HG02970 (cell line): Measurements from ENCODE around the gene ATP6V0E2.

Source experiments
- ATAC-seq: cut with Tn5 transposase; IDR thresholded peaks from one replicate; pipeline ENCODE4 v1.9.1; 2021; ENCODE audit warnings: mild to moderate bottlenecking, moderate library complexity, moderate number of reproducible peaks; ENCODE audit not compliant: unreplicated experiment, low FRiP score

Gene ATP6V0E2

GRCh38 chr7:149860821-149861727, 12.7 kb upstream of the ATP6V0E2 start:
- no peak for ATAC-seq

GRCh38 chr7:149861728-149862045, 12.1 kb upstream of the ATP6V0E2 start:
- no peak for ATAC-seq

- ATAC-seq: no peak
Measured at GRCh38 chr7:149862156-149862555, 11.6 kb upstream of the ATP6V0E2 start.

GRCh38 chr7:149863500-149863899, 10.3 kb upstream of the ATP6V0E2 start:
- ATAC-seq: no peak

- ATAC-seq: no peak
Measured at GRCh38 chr7:149864023-149864422, 9.7 kb upstream of the ATP6V0E2 start.

- ATAC-seq: no peak
Measured at GRCh38 chr7:149864751-149865150, 9.0 kb upstream of the ATP6V0E2 start.

- ATAC-seq: no peak
Measured at GRCh38 chr7:149865437-149865836, 8.3 kb upstream of the ATP6V0E2 start.

GRCh38 chr7:149866139-149866778, 7.5 kb upstream of the ATP6V0E2 start:
- no peak for ATAC-seq

GRCh38 chr7:149866779-149867447, 6.9 kb upstream of the ATP6V0E2 start:
- ATAC-seq: no peak

GRCh38 chr7:149867762-149868622, 5.8 kb upstream of the ATP6V0E2 start:
- no peak for ATAC-seq

GRCh38 chr7:149868623-149869290, 5.0 kb upstream of the ATP6V0E2 start:
- ATAC-seq: no peak

GRCh38 chr7:149869291-149869650, 4.5 kb upstream of the ATP6V0E2 start:
- no peak for ATAC-seq

- no peak for ATAC-seq
Measured at GRCh38 chr7:149869867-149870266, 3.9 kb upstream of the ATP6V0E2 start.

GRCh38 chr7:149870274-149870673, 3.5 kb upstream of the ATP6V0E2 start:
- no peak for ATAC-seq

GRCh38 chr7:149870701-149871483, 2.9 kb upstream of the ATP6V0E2 start:
- ATAC-seq: no peak

GRCh38 chr7:149871576-149871975, 2.2 kb upstream of the ATP6V0E2 start:
- no peak for ATAC-seq

GRCh38 chr7:149872419-149873073, 1.2 kb upstream of the ATP6V0E2 start:
- no peak for ATAC-seq

- peak; percentile 32 for ATAC-seq
Measured at GRCh38 chr7:149873970-149874643, 338 bp downstream of the ATP6V0E2 start.
